Vagina (tissue), 2 donors: ENCODE measurements around the gene SLC51B.

Experiments
- CTCF ChIP-seq, 3 experiments: fragments of 450-650 bp in 2 of 3; fragments of 200-600 bp in 1 of 3; sonication (generic) in 1 of 3; IDR thresholded peaks; one replicate each; pipeline ENCODE4 v1.5.1; 2017 to 2019; ENCODE audit warnings: antibody characterized with exemption in 3 of 3, mild to moderate bottlenecking in 2 of 3, moderate library complexity in 2 of 3
- POLR2A ChIP-seq, 2 donors: fragments of 450-650 bp; IDR thresholded peaks; one replicate each; pipeline ENCODE4 v1.6.1; 2017; ENCODE audit warnings: antibody characterized with exemption in 2 of 2, mild to moderate bottlenecking in 2 of 2, moderate library complexity in 2 of 2
- POLR2AphosphoS5 ChIP-seq, 2 donors: sonication (generic); formaldehyde crosslinking; IDR thresholded peaks; one replicate each; pipeline ENCODE4 v1.9.0; 2017; ENCODE audit warnings: antibody characterized with exemption in 2 of 2, mild to moderate bottlenecking in 2 of 2, low read depth in 1 of 2; ENCODE audit not compliant: insufficient read depth in 1 of 2

DNA sequence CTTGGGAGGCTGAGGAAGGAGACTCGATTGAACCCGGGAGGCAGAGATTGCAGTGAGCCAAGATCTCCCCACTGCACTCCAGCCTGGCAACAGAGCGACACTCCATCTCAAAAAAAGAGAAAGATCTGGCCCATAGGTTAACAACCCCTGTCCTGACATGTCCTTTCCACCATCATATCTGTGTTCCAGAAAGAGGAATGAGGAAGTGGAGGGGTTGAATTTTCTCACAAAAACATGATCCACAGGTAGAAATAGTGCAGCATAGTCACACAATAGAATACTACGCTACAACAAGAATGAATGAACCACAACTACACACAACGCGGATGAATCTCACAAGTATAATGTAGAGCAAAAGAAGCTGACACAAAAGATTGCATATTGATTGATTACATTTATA, 4.7 kb upstream of the SLC51B start:
- TF ChIP-seq CTCF (IDR thresholded peaks at IDR 0.05) (no peak), POLR2A (IDR thresholded peaks at IDR 0.05) (no peak), POLR2AphosphoS5 (IDR thresholded peaks at IDR 0.05; ENCODE audit: insufficient read depth in 1 of 2, low read depth in 1 of 2) (no peak)
